ENCODE data around the gene SPATA16.

The SPATA16 gene

GRCh38 chr3:173045770-173046382, 95.2 kb downstream of the SPATA16 start:
- H3K4me3 ChIP-seq (ENCODE audit: low read length, poor library complexity, severe bottlenecking): no peak overlapping the region
- H3K27me3 ChIP-seq (ENCODE audit: insufficient read depth, low read length, poor library complexity, severe bottlenecking): no peaks in the 10 kb centered on the region
- H3K36me3 ChIP-seq (ENCODE audit: insufficient read depth, low read length): no peaks in the 10 kb centered on the region
- no peaks in the 10 kb centered on the region for H3K9me2 ChIP-seq (replicated peaks; ENCODE audit: low read depth, low read length)
- H4K20me1 ChIP-seq (ENCODE audit: insufficient read depth, low read length, poor library complexity, severe bottlenecking): no peaks in the 10 kb centered on the region
- H3K4me1 ChIP-seq (ENCODE audit: insufficient read depth, low read length, poor library complexity, severe bottlenecking): no peaks in the 10 kb centered on the region
- H3K4me2 ChIP-seq (ENCODE audit: low read depth, low read length, poor library complexity, severe bottlenecking): no peak overlapping the region
- no peak for TF ChIP-seq EZH2phosphoT487 (IDR thresholded peaks at IDR 0.05; ENCODE audit: borderline replicate concordance)
- peak; percentile 71 for TF ChIP-seq CTCF (conservative IDR thresholded peaks at IDR 0.05; ENCODE audit: low read length)
- H3K79me2 ChIP-seq (ENCODE audit: insufficient read depth, low read length): no peaks in the 10 kb centered on the region
- no peak overlapping the region for H2AFZ ChIP-seq (ENCODE audit: low read length)
- no peaks in the 10 kb centered on the region for H3F3A ChIP-seq (ENCODE audit: low read depth)
- H3K9me3 ChIP-seq (ENCODE audit: insufficient read depth, low read depth, low read length): no peaks in the 10 kb centered on the region
- no peak overlapping the region for H3K9ac ChIP-seq (ENCODE audit: low read depth, low read length, poor library complexity, severe bottlenecking)

- Histone ChIP-seq H2AFZ (ENCODE audit: low read length) (peak overlapping the region; percentile 2; the same call in 1 of the 2 replicates), H3K4me1 (ENCODE audit: insufficient read depth, low read length, poor library complexity, severe bottlenecking) (no peaks in the 10 kb centered on the region), H4K20me1 (ENCODE audit: insufficient read depth, low read length, poor library complexity, severe bottlenecking) (no peaks in the 10 kb centered on the region), H3K9me3 (ENCODE audit: insufficient read depth, low read depth, low read length) (no peaks in the 10 kb centered on the region), H3K36me3 (ENCODE audit: insufficient read depth, low read length) (no peaks in the 10 kb centered on the region), H3K4me2 (ENCODE audit: low read depth, low read length, poor library complexity, severe bottlenecking) (no peak overlapping the region), H3K79me2 (ENCODE audit: insufficient read depth, low read length) (no peaks in the 10 kb centered on the region), H3K4me3 (ENCODE audit: low read length, poor library complexity, severe bottlenecking) (no peak overlapping the region), H3K27me3 (ENCODE audit: insufficient read depth, low read length, poor library complexity, severe bottlenecking) (no peaks in the 10 kb centered on the region), H3K9ac (ENCODE audit: low read depth, low read length, poor library complexity, severe bottlenecking) (no peak overlapping the region), H3F3A (ENCODE audit: low read depth) (no peaks in the 10 kb centered on the region), H3K9me2 (replicated peaks; ENCODE audit: low read depth, low read length) (no peaks in the 10 kb centered on the region)
- TF ChIP-seq CTCF (conservative IDR thresholded peaks at IDR 0.05; ENCODE audit: low read length) (no peak), EZH2phosphoT487 (IDR thresholded peaks at IDR 0.05; ENCODE audit: borderline replicate concordance) (no peak)
Observed at GRCh38 chr3:173044998-173045397, 96.0 kb downstream of the SPATA16 start.

- Histone ChIP-seq H3K9me3 (ENCODE audit: insufficient read depth, low read depth, low read length) (no peaks in the 10 kb centered on the region), H3F3A (ENCODE audit: low read depth) (no peaks in the 10 kb centered on the region), H3K4me3 (ENCODE audit: low read length, poor library complexity, severe bottlenecking) (no peak overlapping the region), H3K36me3 (ENCODE audit: insufficient read depth, low read length) (no peaks in the 10 kb centered on the region), H3K79me2 (ENCODE audit: insufficient read depth, low read length) (no peaks in the 10 kb centered on the region), H3K4me1 (ENCODE audit: insufficient read depth, low read length, poor library complexity, severe bottlenecking) (peaks cover 11% of the 10 kb centered on the region), H4K20me1 (ENCODE audit: insufficient read depth, low read length, poor library complexity, severe bottlenecking) (no peaks in the 10 kb centered on the region), H3K4me2 (ENCODE audit: low read depth, low read length, poor library complexity, severe bottlenecking) (no peak overlapping the region), H3K27me3 (ENCODE audit: insufficient read depth, low read length, poor library complexity, severe bottlenecking) (no peaks in the 10 kb centered on the region), H2AFZ (ENCODE audit: low read length) (no peak overlapping the region), H3K9me2 (replicated peaks; ENCODE audit: low read depth, low read length) (no peaks in the 10 kb centered on the region), H3K9ac (ENCODE audit: low read depth, low read length, poor library complexity, severe bottlenecking) (no peak overlapping the region)
- TF ChIP-seq CTCF (conservative IDR thresholded peaks at IDR 0.05; ENCODE audit: low read length) (no peak), EZH2phosphoT487 (IDR thresholded peaks at IDR 0.05; ENCODE audit: borderline replicate concordance) (no peak)
Observed at GRCh38 chr3:173043757-173044156, 97.3 kb downstream of the SPATA16 start.

Measured in Loucy (cell line).